ENCODE measurements around the gene PNMT. TPM values are rescaled to one million over a fixed set of nuclear protein-coding genes. Genes with fewer than 3 reads are reported as not detected.
"Not testable (repeated sequence)": the region's sequence is repeated elsewhere in the genome, so short reads cannot be mapped to it uniquely, and the experiment has no call there.

PNMT gene
- total RNA-seq, 1 donor from 2014 or later = 2.4 TPM

DNA sequence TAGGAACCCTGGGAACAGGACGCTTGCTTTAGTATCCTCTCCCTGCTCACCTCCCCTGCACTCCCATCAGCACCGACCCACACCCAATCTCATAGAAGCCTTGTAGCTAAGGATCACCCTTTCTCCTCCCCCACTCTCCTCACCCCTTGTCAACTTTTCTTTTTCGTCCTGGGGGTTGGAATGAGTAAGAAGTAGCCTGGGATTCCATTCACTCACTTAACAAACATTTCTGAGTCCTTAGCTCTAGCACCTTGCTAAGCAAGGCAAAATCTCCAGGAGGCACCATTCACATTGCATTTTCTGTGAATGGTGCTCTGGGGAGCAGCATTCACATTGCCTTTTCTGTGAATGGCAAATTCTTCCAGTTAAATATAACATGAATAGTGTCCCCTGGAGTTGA is 20.7 kb downstream of the PNMT start:
- Mint-ChIP-seq H3K36me3 (ENCODE audit: unreplicated experiment) (peaks cover 5% of the 10 kb centered on the region), H3K9me3 (ENCODE audit: unreplicated experiment) (no peaks in the 10 kb centered on the region), H3K27me3 (ENCODE audit: unreplicated experiment) (no peaks in the 10 kb centered on the region), H3K27ac (ENCODE audit: unreplicated experiment) (no peak overlapping the region), H3K4me3 (ENCODE audit: unreplicated experiment) (peak overlapping the region; percentile 97), H3K4me1 (ENCODE audit: unreplicated experiment) (peaks cover 21% of the 10 kb centered on the region)
- no peak for DNase-seq (ENCODE audit: extremely low spot score, unreplicated experiment)
- TF ChIP-seq, protein P1, sequence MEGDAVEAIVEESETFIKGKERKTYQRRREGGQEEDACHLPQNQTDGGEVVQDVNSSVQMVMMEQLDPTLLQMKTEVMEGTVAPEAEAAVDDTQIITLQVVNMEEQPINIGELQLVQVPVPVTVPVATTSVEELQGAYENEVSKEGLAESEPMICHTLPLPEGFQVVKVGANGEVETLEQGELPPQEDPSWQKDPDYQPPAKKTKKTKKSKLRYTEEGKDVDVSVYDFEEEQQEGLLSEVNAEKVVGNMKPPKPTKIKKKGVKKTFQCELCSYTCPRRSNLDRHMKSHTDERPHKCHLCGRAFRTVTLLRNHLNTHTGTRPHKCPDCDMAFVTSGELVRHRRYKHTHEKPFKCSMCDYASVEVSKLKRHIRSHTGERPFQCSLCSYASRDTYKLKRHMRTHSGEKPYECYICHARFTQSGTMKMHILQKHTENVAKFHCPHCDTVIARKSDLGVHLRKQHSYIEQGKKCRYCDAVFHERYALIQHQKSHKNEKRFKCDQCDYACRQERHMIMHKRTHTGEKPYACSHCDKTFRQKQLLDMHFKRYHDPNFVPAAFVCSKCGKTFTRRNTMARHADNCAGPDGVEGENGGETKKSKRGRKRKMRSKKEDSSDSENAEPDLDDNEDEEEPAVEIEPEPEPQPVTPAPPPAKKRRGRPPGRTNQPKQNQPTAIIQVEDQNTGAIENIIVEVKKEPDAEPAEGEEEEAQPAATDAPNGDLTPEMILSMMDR (IDR thresholded peaks at IDR 0.05) = no peak

DNA sequence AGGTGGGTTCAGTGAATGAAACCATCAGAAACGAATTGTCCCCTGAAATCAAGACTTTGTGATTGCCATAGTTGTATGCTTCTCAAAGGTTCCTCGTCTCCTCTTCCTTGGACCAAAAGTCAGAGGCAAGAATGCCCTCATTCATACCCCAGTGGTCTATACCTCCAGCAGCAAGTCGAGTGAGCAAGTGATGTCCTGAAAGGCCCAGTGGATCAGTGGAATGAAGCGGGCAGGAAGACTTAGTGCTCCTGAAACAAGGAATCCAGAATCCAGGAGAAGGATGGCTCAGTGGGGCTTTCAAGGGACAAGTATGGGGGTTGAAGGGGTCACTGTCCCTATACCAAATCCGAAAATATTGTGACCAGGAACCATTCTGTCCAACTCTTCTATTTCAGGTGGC is 26.3 kb downstream of the PNMT start:
- Mint-ChIP-seq H3K9me3 (ENCODE audit: unreplicated experiment) (no peaks in the 10 kb centered on the region), H3K36me3 (ENCODE audit: unreplicated experiment) (no peaks in the 10 kb centered on the region), H3K4me3 (ENCODE audit: unreplicated experiment) (no peak overlapping the region), H3K27me3 (ENCODE audit: unreplicated experiment) (no peaks in the 10 kb centered on the region), H3K4me1 (ENCODE audit: unreplicated experiment) (peaks cover 9% of the 10 kb centered on the region), H3K27ac (ENCODE audit: unreplicated experiment) (no peak overlapping the region)
- DNase-seq (ENCODE audit: extremely low spot score, unreplicated experiment) = no peak
- TF ChIP-seq, protein P1 (IDR thresholded peaks at IDR 0.05) = no peak

DNA sequence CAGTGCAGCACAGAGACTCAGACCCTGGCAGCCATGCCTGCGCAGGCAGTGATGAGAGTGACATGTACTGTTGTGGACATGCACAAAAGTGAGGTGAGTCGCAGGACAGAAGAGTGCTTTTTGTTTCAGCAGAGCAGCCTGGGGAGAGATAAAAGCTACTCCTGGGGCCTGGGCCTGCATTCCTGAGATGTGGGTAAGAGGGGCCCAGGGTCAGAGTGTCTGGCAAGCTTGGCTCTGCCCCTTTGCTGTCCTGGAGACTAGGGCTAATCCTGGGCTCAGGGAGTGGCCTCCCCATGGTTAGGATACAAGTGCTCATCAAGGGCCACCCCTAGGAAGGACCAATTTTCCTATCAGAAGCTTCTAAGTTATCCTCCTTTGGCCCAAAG is 26.8 kb downstream of the PNMT start:
- Mint-ChIP-seq H3K27ac (ENCODE audit: unreplicated experiment) (no peak overlapping the region), H3K4me1 (ENCODE audit: unreplicated experiment) (peaks cover 11% of the 10 kb centered on the region), H3K27me3 (ENCODE audit: unreplicated experiment) (no peaks in the 10 kb centered on the region), H3K36me3 (ENCODE audit: unreplicated experiment) (no peaks in the 10 kb centered on the region), H3K4me3 (ENCODE audit: unreplicated experiment) (no peak overlapping the region), H3K9me3 (ENCODE audit: unreplicated experiment) (no peaks in the 10 kb centered on the region)
- TF ChIP-seq, protein P1 (IDR thresholded peaks at IDR 0.05) = no peak
- no peak for DNase-seq (ENCODE audit: extremely low spot score, unreplicated experiment)

DNA sequence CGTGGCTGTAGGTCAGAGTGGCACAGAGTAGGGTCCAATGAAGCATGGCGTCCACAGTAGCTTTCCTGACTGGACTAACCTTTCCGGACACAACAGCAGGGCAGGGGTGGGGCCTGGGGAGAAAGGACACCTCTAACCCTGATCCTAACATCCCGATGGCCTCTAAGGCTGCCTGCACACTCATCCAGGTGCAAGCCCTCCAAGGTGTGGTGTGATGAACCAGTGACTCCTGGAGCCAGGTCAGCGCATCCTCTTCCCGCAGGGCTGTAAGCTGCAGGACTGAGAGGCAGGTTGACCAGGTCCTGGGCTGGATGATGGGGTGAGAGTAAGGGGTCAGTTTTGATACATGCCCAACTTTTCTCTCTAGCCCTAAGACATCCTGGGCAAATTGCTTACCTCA is 28.5 kb downstream of the PNMT start:
- H3K4me3 Mint-ChIP-seq (ENCODE audit: unreplicated experiment) = no peak overlapping the region
- no peak overlapping the region for H3K27ac Mint-ChIP-seq (ENCODE audit: unreplicated experiment)
- H3K36me3 Mint-ChIP-seq (ENCODE audit: unreplicated experiment) = no peaks in the 10 kb centered on the region
- H3K27me3 Mint-ChIP-seq (ENCODE audit: unreplicated experiment) = no peaks in the 10 kb centered on the region
- H3K9me3 Mint-ChIP-seq (ENCODE audit: unreplicated experiment) = no peaks in the 10 kb centered on the region
- no peak for DNase-seq (ENCODE audit: extremely low spot score, unreplicated experiment)
- TF ChIP-seq, protein P1 (IDR thresholded peaks at IDR 0.05) = no peak
- H3K4me1 Mint-ChIP-seq (ENCODE audit: unreplicated experiment) = peaks cover 22% of the 10 kb centered on the region

DNA sequence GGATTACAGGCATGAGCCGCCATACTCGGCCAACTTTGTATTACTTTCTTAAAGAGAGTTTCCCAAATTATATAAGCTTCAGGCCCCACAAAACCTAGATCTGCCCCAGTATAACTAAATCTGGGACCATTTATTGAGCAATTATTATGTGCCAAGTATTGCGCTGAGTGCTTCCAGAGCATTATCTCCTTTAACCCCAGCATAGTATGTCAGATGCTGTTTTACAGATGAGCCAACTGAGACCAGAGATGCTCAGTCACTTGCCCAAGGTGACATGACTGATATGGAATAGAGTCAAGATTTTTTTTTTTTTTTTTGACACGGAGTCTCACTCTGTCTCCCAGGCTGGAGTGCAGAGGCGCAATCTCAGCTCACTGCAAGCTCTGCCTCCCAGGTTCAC is 29.7 kb downstream of the PNMT start:
- H3K36me3 Mint-ChIP-seq (ENCODE audit: unreplicated experiment) = no peaks in the 10 kb centered on the region
- no peak overlapping the region for H3K4me3 Mint-ChIP-seq (ENCODE audit: unreplicated experiment)
- no peak overlapping the region for H3K27ac Mint-ChIP-seq (ENCODE audit: unreplicated experiment)
- no peaks in the 10 kb centered on the region for H3K27me3 Mint-ChIP-seq (ENCODE audit: unreplicated experiment)
- H3K9me3 Mint-ChIP-seq (ENCODE audit: unreplicated experiment) = no peaks in the 10 kb centered on the region
- TF ChIP-seq, protein P1 (IDR thresholded peaks at IDR 0.05) = no peak
- no peak for DNase-seq (ENCODE audit: extremely low spot score, unreplicated experiment)
- peaks cover 27% of the 10 kb centered on the region for H3K4me1 Mint-ChIP-seq (ENCODE audit: unreplicated experiment)

DNA sequence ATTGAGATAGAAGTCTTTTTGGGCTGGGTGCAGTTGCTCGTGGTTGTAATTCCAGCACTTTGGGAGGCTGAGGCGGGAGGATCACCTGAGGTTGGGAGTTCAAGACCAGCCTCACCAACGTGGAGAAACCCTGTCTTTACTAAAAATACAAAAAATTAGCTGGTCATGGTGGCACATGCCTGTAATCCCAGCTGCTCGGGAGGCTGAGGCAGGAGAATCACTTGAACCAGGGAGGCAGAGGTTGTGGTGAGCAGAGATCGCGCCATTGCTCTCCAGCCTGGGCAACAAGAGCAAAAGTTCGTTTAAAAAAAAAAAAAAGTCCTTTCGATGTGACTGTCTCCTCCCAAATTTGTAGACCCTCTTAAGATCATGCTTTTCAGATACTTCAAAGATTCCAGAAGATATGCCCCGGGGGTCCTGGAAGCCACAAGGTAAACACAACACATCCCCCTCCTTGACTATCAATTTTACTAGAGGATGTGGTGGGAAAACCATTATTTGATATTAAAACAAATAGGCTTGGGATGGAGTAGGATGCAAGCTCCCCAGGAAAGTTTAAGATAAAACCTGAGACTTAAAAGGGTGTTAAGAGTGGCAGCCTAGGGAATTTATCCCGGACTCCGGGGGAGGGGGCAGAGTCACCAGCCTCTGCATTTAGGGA is 31.0 kb downstream of the PNMT start:
- peaks cover 27% of the 10 kb centered on the region for H3K4me1 Mint-ChIP-seq (ENCODE audit: unreplicated experiment)
- not testable (repeated sequence) for H3K36me3 Mint-ChIP-seq (ENCODE audit: unreplicated experiment); H3K9me3 Mint-ChIP-seq (ENCODE audit: unreplicated experiment); DNase-seq (ENCODE audit: extremely low spot score, unreplicated experiment); H3K27me3 Mint-ChIP-seq (ENCODE audit: unreplicated experiment)
- H3K27ac Mint-ChIP-seq (ENCODE audit: unreplicated experiment) = peak overlapping the region; percentile 86
- peak overlapping the region; percentile 90 for H3K4me3 Mint-ChIP-seq (ENCODE audit: unreplicated experiment)

Measured in osteocyte (in vitro differentiated cells).